OCI-LY7 (cell line): ENCODE data around the gene RHBDL1.

Experiments
- CTCF ChIP-seq: fragments of 200-600 bp; sonication (generic); conservative IDR thresholded peaks from 2 replicates; pipeline ENCODE4 v1.5.1; 2014; ENCODE audit warnings: mild to moderate bottlenecking, antibody characterized with exemption, low read length, moderate library complexity, mixed read lengths
- EZH2phosphoT487 ChIP-seq: fragments of 200-600 bp; sonication (generic); IDR thresholded peaks from 2 replicates; pipeline ENCODE4 v1.6.1; 2018; ENCODE audit warnings: low read depth, borderline replicate concordance, mild to moderate bottlenecking, mixed run types, antibody characterized with exemption, low read length, moderate library complexity, mixed read lengths

- TF ChIP-seq CTCF (no peak), EZH2phosphoT487 (no peak)
These were observed 5.1 kb downstream of the RHBDL1 start for GRCh38 chr16:680625-680945.
